NB4 (cell line): ENCODE data around the gene MBNL2.
A peak's percentile ranks its signal among the peaks of the same experiment; 100 is the strongest.
"Not testable (repeated sequence)": the region's sequence is repeated elsewhere in the genome, so short reads cannot be mapped to it uniquely, and the experiment has no call there.

Source experiments
- DNase-seq: peaks from one replicate; pipeline ENCODE4 v3.0.0; 2010; ENCODE audit warnings: low read depth
- H3K4me3 ChIP-seq: one replicate; pipeline ENCODE4 v1.5.1; 2011; ENCODE audit warnings: mild to moderate bottlenecking, low read depth, low read length, moderate library complexity
- MYC ChIP-seq: IDR thresholded peaks from 2 replicates; pipeline ENCODE4 v1.6.1; 2011; ENCODE audit warnings: low read depth, low read length
- POLR2A ChIP-seq: IDR thresholded peaks from 2 replicates; pipeline ENCODE4 v1.6.1; 2011; ENCODE audit warnings: mild to moderate bottlenecking; ENCODE audit not compliant: insufficient read length; ENCODE audit errors: extremely low read depth
- TF ChIP-seq, protein P1 (sequence below): IDR thresholded peaks from one replicate; pipeline ENCODE4 v1.5.1; 2012; ENCODE audit warnings: low read depth, low read length
- TF ChIP-seq, protein P2 (sequence below): IDR thresholded peaks from 2 replicates; pipeline ENCODE4 v1.6.1; 2011; ENCODE audit warnings: low read depth, low read length

MBNL2 gene

DNA sequence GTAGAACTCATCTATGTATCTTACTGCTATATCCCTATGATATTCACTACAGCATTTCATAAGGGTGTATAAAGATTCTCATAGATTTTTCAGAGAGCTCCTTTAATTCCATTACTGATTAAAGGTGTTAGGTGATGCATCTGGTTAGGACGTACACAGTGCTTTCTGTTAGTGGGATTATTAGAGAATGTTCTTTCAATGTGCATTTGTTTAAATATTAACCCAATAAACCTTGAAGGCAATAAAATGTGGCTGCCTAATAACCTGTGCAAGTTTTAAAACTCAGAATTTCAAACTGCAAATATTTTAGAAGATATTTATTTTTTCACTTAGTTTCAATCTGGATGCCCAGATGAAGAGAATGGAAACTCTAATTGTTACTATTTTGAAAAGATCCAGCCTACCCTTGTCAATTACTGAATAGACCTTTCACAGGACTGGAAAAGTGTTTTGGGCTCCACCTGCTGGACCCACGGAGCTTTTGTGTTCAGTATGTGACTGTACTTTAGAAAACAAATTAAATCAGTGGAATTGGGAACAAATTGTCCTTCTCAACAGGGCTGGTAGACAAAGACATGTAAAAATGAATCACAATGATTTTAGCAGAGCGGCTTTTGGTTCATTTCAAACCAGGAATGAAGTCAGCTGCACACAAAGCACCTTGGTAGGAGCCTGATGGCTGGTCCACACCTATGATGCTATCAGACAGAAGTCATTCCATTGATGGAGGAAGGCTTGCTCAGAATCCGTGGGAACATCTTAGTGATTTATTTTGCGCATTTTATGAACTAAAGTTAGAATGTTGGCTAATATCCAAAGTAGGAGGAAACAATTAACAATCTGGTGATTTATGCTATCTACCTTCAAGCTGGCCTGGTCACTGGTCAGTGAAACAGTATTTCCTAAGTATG is 122.4 kb downstream of the MBNL2 start:
- H3K4me3 ChIP-seq, result no peak overlapping the region
- peak; percentile 60 for DNase-seq
- no peak for TF ChIP-seq POLR2A
- TF ChIP-seq, protein P1, sequence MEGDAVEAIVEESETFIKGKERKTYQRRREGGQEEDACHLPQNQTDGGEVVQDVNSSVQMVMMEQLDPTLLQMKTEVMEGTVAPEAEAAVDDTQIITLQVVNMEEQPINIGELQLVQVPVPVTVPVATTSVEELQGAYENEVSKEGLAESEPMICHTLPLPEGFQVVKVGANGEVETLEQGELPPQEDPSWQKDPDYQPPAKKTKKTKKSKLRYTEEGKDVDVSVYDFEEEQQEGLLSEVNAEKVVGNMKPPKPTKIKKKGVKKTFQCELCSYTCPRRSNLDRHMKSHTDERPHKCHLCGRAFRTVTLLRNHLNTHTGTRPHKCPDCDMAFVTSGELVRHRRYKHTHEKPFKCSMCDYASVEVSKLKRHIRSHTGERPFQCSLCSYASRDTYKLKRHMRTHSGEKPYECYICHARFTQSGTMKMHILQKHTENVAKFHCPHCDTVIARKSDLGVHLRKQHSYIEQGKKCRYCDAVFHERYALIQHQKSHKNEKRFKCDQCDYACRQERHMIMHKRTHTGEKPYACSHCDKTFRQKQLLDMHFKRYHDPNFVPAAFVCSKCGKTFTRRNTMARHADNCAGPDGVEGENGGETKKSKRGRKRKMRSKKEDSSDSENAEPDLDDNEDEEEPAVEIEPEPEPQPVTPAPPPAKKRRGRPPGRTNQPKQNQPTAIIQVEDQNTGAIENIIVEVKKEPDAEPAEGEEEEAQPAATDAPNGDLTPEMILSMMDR, result peak; percentile 66

DNA sequence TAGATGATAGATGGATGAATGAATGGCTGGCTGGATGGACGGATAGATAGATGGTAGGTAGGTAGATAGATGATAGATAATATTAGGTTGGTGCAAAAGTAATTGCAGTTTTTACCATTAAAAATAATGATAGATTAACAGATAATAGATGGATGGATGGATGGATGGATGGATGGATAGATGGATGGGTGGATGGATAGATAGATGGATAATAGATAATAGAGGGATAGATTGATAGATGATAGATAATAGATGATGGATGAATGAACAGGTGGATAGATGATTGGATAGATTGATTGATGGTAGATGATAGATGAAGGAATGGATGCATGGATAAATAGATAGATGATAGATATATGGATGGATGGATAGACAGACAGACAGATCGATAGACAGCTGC is 124.0 kb downstream of the MBNL2 start:
- no peak for TF ChIP-seq POLR2A
- TF ChIP-seq, protein P1, result no peak
- TF ChIP-seq, protein P2, sequence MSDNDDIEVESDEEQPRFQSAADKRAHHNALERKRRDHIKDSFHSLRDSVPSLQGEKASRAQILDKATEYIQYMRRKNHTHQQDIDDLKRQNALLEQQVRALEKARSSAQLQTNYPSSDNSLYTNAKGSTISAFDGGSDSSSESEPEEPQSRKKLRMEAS, result no peak
- no peak for TF ChIP-seq MYC
- DNase-seq, result no peak
- no peak overlapping the region for H3K4me3 ChIP-seq

DNA sequence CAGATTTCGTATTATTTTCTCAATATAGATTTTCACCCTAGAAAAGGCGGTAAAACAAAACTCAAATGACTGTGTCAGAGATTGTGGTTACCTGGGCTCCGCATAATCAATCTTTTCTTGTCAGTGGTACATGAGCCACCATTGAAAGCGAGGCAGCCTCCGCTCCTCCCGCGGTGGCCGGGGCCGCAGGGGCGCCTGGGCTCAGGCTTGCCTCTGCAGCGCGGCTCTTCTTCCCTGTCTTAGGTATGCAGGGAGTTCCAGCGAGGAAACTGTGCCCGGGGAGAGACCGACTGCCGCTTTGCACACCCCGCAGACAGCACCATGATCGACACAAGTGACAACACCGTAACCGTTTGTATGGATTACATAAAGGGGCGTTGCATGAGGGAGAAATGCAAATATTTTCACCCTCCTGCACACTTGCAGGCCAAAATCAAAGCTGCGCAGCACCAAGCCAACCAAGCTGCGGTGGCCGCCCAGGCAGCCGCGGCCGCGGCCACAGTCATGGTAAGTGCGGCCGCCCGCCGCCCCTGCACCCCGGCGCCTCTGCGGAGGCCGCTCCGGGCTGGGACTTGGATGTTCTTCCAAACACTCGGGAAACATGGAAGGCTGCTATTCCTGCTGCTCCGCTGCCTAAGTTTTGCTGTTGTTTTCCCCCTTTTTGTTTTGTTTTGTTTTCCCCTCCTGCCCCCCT is 124.6 kb downstream of the MBNL2 start:
- TF ChIP-seq, protein P2, result no peak
- TF ChIP-seq POLR2A (no peak), MYC (no peak)
- TF ChIP-seq, protein P1, result no peak
- DNase-seq, result no peak
- no peak overlapping the region for H3K4me3 ChIP-seq

DNA sequence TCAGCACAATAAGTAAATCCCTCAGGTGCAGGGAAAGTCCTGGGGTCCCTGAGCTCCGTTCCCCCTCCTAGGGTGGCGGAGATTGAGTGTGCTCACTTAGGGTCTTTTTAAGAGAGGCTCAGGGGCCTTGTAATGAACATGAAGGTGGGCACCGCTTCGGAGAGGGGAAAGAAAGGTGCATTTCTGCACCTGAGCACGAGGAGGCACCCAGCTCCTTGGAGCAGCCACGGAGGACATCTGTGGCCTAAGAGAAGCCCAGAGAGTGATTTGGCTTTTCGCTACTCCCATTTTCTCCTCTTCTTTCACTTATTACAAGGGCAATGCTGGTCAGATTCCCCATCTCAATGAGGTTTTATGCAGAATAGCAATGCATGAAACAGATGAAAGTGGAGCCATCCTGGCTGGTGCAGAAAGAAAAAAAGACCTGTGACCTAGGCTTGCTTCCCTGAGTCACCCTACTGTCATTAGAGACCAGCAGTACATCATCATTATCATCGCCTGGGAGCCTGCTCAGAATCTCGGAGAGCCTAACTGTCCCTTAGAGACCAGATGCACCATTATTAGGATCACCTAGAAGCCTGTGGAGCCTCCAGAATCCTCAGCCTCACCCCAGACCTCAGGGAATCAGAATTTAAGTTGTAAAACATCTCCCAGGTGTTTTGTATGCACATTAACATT is 125.3 kb downstream of the MBNL2 start:
- no peak for DNase-seq
- TF ChIP-seq MYC (no peak), POLR2A (no peak)
- TF ChIP-seq, protein P2, result no peak
- TF ChIP-seq, protein P1, result no peak
- H3K4me3 ChIP-seq, result no peak overlapping the region

DNA sequence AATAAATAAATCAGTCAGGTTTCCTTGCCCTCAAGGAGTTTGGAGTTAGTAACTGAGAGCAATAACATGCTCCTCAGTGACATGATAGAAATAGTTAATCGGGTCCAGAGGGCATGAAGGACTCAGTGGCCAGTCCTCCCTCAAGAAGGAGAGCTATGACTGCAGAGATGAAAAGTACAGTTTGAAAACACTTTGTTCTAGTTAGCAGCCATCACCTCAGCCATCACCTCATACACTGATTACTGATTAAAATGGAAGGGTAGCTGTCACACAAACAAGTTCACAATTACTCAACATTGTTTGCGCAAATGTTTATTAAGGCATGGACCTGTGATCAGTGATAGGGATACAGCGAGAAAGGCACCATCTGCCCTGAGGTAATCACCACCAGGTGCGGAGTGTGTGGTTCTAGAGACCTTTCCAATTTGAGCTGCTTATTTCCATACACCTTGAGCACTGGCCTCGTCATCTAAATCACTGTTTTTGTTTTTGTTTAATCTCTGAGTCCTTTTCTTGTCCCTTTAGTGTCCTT is 126.5 kb downstream of the MBNL2 start:
- no peak for DNase-seq
- no peak overlapping the region for H3K4me3 ChIP-seq
- TF ChIP-seq MYC (no peak), POLR2A (no peak)
- TF ChIP-seq, protein P2, result no peak
- TF ChIP-seq, protein P1, result no peak

DNA sequence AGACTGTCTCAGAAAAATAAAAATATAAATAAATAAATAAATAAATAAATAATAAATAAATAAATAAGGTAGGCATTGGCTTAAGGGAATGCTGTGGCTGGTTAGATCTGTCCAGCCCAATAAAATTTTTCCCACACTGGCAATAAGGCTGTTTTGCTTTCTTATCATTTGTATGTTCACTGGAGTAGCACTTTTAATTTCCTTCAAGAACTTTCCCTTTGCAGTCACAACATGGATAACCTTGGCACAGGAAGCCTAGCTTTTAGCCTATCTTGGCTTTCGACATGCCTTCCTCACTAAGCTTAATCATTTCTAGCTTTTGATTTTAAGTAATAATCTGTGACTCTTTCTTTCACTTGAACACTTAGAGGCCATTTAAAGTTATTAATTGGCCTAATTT is 129.9 kb downstream of the MBNL2 start:
- DNase-seq, H3K4me3 ChIP-seq: not testable (repeated sequence)
